RPMI7951 (cell line): ENCODE measurements around the gene TUBGCP3. TPM values are rescaled to one million over a fixed set of nuclear protein-coding genes. Genes with fewer than 3 reads are reported as not detected.
A peak's percentile ranks its signal among the peaks of the same experiment; 100 is the strongest.

Experiments used
- DNase-seq: peaks from one replicate; pipeline ENCODE4 v3.0.0-alpha.2; 2012; ENCODE audit warnings: low read depth
- total RNA-seq: library from RNA; depleted of rRNA; stranded (reverse); fragments of >200 nt; shearing (Covaris generic); gene quantifications from 2 replicates; pipeline ENCODE4 v1.2.3, GENCODE V29; 2014

Gene TUBGCP3
- total RNA-seq, 1 experiment from 2014 or later = 17.3 TPM

DNA sequence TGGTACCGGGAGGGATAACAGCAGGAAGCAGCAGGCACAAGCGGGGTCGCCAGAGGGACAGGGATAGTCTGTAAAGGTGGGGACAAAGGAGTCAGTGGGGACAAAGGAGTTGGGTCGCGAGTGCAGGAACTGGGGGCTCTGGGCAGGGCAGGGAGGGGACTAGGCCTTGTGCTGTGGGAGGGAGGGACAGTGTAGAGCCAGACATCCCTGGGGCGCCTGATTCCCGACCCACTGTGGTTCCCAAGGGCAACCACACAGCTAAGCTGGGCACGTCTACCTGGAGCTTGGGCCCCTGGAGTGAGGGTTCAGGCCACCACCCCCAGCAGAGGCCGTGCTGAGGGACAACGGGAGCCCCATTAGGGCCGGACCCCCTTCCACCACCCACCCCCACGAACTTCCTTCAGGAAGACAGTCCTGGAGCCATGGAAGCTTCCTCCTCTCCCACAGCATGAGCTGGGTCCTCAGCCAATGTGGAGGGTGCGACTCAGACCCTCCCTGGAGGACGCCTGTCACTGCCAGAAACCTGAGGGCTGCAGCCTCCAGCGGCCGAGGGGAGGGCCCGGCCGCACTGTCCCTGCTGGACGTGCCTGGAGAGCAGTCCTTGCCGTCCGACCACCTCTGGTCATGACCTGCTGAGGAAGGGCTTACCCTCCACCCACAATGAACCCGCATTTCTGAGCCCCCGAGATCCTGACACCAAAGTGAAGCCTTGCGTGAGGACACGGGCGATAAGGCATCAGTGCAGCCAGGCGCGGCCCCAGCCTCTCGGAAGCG is 133.9 kb downstream of the TUBGCP3 start:
- no peak for DNase-seq

DNA sequence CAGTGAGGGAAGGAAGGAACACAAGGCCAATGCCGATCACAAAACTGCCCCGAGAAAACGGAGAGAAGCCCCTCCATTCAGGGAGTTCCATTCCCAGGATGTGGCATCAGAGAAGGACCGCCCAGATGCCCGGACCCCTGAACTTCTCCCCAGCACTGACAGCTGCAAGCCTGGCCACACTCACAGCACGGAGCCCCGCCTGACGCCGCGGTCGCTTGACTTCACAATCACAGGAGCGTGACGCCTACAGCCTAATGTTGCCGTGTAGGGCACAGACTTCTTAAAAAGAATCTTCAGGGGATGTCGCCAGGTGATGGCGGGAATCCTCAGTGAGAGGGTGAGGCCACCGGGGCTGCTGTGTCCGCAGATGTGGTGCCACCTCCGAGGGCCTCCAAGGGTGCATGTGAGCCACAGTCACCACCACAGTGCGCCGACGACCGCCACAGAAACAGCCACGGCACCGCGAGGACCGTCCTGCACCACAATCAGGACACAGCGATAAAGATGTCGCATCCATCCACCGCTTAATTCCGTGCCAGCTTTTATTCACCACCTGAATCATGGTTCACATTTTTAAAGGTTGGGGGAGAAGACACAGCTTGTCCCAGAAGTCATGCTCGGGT is 134.6 kb downstream of the TUBGCP3 start:
- no peak for DNase-seq

GRCh38 chr13:112452380-112453206 is 135.4 kb downstream of the TUBGCP3 start:
- DNase-seq = no peak

DNA sequence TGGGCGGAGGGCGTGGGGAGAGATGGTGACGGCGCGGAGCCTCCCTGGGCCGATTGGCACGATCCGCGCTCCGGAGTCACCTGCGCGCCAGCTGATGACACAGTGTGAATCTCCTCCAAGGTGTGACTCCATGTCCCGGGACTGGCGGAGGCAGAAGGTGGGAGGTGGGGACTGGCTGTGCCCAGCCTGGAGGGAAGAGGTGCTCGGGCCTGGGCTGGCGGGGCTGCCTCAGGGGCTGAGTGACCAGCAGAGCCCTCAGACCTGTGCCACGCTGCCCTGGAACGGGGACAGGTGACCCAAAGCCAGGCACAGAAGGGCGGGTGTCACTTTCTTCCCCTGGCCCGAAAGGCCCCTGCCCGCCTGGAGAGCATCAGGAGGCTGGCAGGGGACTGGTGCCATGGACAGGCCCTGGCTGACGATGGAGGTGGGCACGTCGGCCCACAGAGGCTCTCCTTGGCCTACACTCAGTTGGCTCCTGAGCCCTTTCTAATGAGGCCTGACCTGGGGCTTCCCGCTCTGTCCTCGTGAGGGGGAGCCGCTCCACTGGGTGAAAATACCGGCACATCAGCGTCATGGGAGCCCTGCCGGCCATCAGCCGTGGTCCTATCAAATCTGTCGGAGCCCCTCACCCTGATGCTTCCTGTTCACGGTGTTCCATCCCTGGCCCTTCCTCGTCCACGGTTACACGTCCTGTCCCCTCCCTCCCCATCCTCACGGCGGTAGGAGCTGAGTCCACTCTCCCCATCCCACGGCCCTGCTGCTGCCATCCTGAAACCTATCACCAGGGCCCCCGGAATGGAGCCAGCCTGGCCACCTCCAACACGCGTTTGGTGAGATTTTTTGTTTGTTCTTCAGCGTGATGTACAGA is 136.2 kb downstream of the TUBGCP3 start:
- DNase-seq = no peak

DNA sequence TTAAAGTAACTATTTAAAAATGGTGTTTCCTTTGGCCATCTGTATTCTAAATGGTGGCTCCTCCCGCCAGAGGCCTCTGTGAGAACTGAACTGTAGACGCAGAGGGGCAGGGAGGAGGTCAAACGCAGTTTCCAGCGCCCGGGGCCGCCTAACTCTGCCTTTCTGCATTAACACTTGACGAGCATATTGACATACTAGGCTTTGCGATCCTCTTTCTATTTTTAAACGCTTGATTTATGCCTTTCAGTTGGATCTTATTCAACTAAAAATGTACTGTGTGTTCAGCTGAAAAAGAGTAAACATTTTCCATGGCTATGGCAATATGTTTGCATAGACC is 137.1 kb downstream of the TUBGCP3 start:
- DNase-seq = no peak

GRCh38 chr13:112450118-112450903 is 137.6 kb downstream of the TUBGCP3 start:
- DNase-seq = no peak

DNA sequence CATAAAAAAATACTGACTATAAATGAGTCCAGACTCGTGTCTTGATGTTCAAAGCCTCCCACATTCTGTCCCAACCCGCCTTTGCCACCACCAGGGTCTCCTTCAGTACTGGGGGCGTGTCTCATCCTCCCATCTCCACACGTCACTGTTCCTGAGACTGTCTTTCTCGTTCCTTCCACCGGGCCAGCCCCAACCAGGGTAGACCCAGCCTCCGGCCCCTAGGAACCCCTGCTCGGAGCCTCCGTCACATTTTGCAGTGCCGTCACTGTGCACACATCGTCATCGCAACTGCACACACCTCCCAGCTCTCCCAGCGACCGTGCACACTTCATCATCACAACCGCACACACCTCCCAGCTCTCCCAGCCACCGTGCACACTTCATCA is 138.4 kb downstream of the TUBGCP3 start:
- no peak for DNase-seq

DNA sequence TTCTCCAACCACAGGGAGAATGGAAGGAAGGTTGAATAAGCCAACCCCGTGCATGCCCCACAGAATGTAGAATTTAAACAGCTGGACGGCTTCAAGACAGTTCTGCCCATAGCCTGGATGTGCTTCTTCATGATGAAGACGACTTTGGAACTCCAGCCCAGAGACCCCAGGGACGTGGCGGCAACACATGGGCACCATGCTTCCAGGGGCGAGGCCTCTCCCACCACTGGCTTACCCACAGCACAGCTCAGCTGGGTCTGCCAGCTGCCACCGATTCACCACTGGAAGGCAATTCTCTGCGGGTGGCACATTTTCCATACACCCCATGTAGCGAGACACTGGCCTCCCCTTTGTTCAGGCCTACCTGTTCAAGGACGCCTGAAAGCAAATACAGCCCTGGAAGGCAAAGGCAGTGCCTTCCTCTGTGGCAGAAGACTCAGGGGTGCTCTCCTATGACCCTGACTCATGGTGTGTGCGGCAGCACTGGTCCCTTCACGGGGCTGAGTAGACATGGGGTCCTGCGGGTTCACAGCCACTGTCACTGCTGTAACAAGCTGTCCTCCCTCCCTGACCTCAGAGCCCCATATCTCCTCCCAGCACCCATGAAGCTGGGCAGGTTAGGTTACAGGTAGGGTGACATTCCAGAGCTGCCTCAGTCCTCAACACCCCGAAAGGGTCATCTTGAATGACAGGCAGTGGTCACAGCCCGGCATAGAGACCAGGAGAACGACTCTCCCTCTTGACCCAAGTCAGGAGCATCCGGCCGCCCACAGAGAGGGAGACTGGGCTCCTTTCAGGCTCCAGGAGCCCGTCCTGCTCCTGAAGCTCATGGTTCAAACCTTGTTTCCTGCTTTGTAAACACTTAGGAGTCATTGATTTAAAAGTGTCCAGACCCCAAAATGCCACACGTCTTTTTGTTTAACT is 139.1 kb downstream of the TUBGCP3 start:
- DNase-seq = no peak

- no peak for DNase-seq
Measured at GRCh38 chr13:112447761-112448603, 140.0 kb downstream of the TUBGCP3 start.

DNA sequence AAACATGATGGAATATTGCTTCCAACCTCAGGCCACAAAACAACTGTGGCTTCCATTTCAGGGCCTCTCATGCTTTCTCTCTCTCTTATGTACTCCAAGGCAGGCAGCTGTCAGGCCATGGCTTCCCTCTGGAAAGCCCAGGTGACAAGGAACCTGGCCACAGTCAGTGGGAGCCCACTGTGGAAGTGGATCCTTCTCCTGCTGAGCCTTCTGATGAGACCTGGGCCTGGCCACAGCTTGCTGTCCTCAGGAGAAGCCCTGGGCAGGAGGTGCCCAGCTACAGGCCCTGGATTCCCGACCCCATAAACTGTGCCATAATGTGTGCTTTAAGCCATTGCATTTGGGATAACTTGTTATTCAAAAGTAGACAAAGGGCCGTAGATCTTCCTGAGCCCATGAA is 140.6 kb downstream of the TUBGCP3 start:
- no peak for DNase-seq

GRCh38 chr13:112446867-112447266 is 141.1 kb downstream of the TUBGCP3 start:
- DNase-seq = no peak

DNA sequence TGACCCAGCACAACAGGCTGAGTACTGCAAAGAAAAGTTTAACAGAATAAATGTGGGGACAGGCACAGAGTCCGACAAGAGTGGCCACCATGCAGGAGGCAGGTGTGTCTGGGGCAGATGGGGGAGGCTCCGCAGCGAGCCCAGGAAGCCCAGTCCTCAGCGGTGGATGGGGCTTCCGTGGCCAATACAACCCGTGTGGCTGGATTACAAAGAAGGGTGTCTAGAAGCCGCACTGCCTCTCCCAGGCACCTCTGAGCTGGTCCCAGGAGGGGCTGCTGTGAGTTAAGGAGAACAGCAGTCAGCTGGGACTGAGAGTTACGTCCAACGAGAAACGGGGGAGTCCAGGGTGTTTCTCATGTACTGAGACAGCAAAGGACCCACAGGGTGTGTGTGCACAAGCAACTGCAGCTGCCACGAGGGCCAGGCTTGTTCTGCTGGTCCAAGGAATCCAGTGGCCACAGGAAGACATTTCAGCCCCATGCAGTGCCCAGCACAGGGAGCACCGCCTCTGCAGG is 141.5 kb downstream of the TUBGCP3 start:
- no peak for DNase-seq

DNA sequence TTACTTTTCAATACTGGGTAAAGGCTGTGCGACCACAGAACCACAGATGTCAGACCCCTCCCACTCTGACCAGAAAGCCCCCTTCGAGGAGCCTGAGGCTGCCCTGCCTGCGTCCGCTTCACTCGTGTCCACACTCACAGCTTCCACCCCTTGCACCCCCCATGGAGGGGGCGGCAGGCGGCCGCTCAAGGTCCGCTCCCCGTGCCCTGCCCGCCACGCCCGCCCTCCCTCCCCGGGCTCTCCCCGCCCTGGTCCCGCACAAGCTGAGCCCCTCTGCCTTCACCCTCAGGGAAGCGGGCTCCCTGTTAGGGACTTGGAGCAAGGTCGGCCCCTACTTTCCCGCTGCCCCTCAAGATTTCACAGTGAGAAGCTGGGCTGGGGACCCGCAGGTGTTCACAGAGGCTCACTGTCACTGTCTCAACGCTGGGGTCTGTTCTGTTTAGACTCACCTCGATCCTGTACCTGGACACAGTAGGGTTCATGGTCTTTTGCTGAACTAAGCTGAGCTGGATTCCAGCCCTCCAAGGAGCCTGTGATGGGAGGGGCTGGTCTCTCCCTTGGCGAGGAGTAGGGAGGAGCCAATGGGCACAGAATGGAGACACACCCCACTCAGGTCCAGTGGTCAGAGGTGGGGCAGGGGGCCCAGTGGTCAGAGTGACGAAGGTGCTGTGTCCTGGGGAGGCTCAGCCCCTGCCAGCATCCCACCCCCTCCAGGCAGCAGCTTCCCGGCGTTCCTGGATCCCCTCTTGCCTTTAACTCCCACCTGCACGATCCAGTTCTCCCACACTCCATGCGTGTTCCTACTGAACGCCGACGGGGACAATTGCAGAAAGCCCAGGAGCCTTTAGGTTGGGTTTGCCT is 142.3 kb downstream of the TUBGCP3 start:
- no peak for DNase-seq

DNA sequence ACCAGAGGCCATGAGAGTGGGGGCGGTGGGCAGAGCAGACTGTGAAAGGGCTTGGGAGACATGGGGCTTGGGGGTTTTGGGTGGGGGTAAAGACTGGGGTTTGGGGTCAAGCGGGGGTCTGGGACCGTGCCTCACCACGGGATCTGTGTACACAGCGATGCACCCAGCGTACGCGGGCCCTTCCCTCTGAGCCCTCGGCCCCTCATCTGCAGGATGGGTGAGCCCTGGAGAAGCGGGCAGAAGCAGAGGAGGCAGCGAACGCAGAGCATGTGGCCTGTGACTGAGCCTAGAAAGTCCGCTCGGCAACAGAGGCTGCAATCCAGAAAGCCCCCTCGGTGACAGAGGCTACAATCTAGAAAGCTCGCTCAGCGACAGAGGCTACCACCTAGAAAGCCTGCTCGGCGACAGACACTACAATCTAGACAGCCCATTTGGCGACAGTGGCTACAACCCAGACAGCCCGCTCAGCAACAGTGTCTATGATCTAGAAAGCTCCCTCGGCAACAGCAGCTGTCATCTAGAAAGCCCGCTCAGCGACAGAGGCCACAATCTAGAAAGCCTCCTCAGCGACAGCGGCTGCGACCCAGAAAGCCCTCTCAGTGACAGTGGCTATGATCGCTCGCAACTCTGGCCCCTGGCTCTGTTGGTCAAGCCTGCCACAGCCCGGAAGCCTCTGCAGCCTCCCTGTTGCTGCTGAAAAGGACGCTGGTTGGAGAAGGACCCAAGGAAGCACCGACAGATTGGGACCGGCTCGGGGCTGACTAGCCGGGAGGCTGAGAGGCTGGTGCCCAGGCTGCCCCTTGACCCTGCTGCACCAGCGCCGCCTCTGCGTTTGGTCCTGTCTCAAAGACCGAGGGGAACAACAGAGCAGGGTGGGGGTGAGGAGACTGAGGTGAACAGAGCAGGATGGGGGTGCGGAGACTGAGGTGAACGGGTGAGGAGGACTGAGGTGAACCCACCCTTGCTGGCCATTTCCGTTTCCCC is 143.2 kb downstream of the TUBGCP3 start:
- no peak for DNase-seq

GRCh38 chr13:112443995-112444311 is 144.0 kb downstream of the TUBGCP3 start:
- DNase-seq = peak; percentile 28

DNA sequence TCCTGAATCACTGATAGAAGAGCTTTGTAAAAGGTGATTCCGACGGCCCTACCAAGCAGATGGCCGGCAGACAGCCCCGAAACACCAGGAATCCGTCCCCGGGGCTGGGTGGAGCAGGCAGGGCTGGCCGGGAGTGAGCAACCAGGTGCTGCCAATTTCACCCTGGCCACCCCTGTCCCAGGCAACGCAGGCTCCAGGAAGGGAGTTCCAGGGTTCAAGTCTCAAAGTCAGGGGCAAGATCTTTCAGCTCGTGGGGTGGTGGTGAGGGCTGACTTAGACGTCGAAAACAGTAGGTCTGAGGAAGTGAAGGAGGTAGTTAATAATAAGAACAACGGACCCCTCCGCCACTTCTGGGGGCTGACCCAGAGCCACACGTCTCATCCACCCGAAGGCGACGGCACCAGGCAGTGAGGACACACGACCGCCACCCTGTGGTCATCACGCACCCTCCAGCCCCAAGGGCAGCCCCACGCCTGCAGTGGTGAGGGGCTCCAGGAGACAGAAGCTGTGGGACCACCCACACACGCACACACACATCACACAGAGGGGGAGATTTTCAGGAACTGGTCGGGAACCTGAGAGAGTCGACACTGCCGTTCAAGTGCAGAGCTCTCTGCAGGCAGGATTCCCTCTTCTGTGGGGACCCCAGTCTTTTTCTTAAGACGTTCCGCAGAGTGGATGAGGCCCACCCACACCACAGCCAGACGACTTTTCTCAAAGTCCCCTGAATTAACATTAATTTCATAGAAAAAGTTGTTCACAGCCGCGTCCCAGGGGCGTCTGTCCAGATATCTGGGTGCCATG is 144.6 kb downstream of the TUBGCP3 start:
- no peak for DNase-seq
